HG02943 (cell line): Measurements from ENCODE around the gene OLFML3.
"Not testable (repeated sequence)": the region's sequence is repeated elsewhere in the genome, so short reads cannot be mapped to it uniquely, and the experiment has no call there.

Experiments
- ATAC-seq: cut with Tn5 transposase; IDR thresholded peaks from one replicate; pipeline ENCODE4 v1.9.1; 2021; ENCODE audit warnings: mild to moderate bottlenecking, low read depth, moderate library complexity; ENCODE audit not compliant: unreplicated experiment

OLFML3 gene

GRCh38 chr1:113986802-113987201 is 7.5 kb downstream of the OLFML3 start:
- no peak for ATAC-seq

GRCh38 chr1:113987259-113987658 is 8.0 kb downstream of the OLFML3 start:
- no peak for ATAC-seq

- ATAC-seq = no peak
Measured at GRCh38 chr1:113990530-113990929, 11.3 kb downstream of the OLFML3 start.

- no peak for ATAC-seq
Measured at GRCh38 chr1:113990961-113991360, 11.7 kb downstream of the OLFML3 start.

- ATAC-seq = no peak
Measured at GRCh38 chr1:113991467-113991997, 12.3 kb downstream of the OLFML3 start.

GRCh38 chr1:113993072-113993471 is 13.8 kb downstream of the OLFML3 start:
- ATAC-seq = no peak

- ATAC-seq = no peak
Measured at GRCh38 chr1:113993766-113994165, 14.5 kb downstream of the OLFML3 start.

GRCh38 chr1:113995382-113995781 is 16.1 kb downstream of the OLFML3 start:
- ATAC-seq = no peak

- ATAC-seq = no peak
Measured at GRCh38 chr1:113998361-113998760, 19.1 kb downstream of the OLFML3 start.

- ATAC-seq = no peak
Measured at GRCh38 chr1:113999233-113999632, 20.0 kb downstream of the OLFML3 start.

GRCh38 chr1:113999799-114000198 is 20.5 kb downstream of the OLFML3 start:
- no peak for ATAC-seq

- ATAC-seq = no peak
Measured at GRCh38 chr1:114000406-114000805, 21.1 kb downstream of the OLFML3 start.

GRCh38 chr1:114002492-114003239 is 23.4 kb downstream of the OLFML3 start:
- no peak for ATAC-seq

GRCh38 chr1:114003431-114003830 is 24.2 kb downstream of the OLFML3 start:
- ATAC-seq = no peak

GRCh38 chr1:114006825-114007224 is 27.6 kb downstream of the OLFML3 start:
- not testable (repeated sequence) for ATAC-seq

GRCh38 chr1:114008480-114008941 is 29.2 kb downstream of the OLFML3 start:
- no peak for ATAC-seq

GRCh38 chr1:114008993-114009392 is 29.7 kb downstream of the OLFML3 start:
- no peak for ATAC-seq

- no peak for ATAC-seq
Measured at GRCh38 chr1:114009393-114009792, 30.1 kb downstream of the OLFML3 start.

- ATAC-seq = no peak
Measured at GRCh38 chr1:114010433-114011184, 31.3 kb downstream of the OLFML3 start.

GRCh38 chr1:114011796-114012195 is 32.5 kb downstream of the OLFML3 start:
- no peak for ATAC-seq

GRCh38 chr1:114015075-114015474 is 35.8 kb downstream of the OLFML3 start:
- no peak for ATAC-seq
